GM12891 (cell line): Measurements from ENCODE around the gene C4orf50.

Experiments used
- DNase-seq: peaks from one replicate; pipeline ENCODE4 v3.0.0; 2011; ENCODE audit warnings: low spot score; ENCODE audit not compliant: insufficient read length
- FAIRE-seq: peaks from 2 replicates; lab custom pipeline; 2011; peaks lifted over from hg19 to GRCh38; lab: Jason Lieb, UNC
- PAX5 ChIP-seq: IDR thresholded peaks from 2 replicates; pipeline ENCODE4 v1.6.1; 2011; ENCODE audit warnings: low read length, moderate library complexity, mild to moderate bottlenecking; ENCODE audit not compliant: insufficient read depth, severe bottlenecking
- POLR2A ChIP-seq: IDR thresholded peaks from 2 replicates; pipeline ENCODE4 v1.6.1; 2011; ENCODE audit warnings: low read depth, low read length, control low read depth
- POLR2AphosphoS5 ChIP-seq: IDR thresholded peaks from 2 replicates; pipeline ENCODE4 v1.6.1; 2011; ENCODE audit warnings: low read depth, low read length, control low read depth
- POU2F2 ChIP-seq: IDR thresholded peaks from 2 replicates; pipeline ENCODE4 v1.6.1; 2011; ENCODE audit warnings: low read depth, mild to moderate bottlenecking, control low read depth, low read length, moderate library complexity
- SPI1 ChIP-seq: IDR thresholded peaks from 2 replicates; pipeline ENCODE4 v1.6.1; 2011; ENCODE audit warnings: low read depth, low read length, control low read depth
- TAF1 ChIP-seq: IDR thresholded peaks from 2 replicates; pipeline ENCODE4 v1.6.1; 2011; ENCODE audit warnings: low read depth, low read length, control low read depth

The C4orf50 gene

GRCh38 chr4:5988086-5988845 is 30.0 kb downstream of the C4orf50 start:
- TF ChIP-seq PAX5, result no peak
- TF ChIP-seq TAF1, result no peak
- no peak for TF ChIP-seq POLR2A
- FAIRE-seq (no peak), DNase-seq (no peak)

- DNase-seq (no peak), FAIRE-seq (no peak)
- TF ChIP-seq TAF1 (no peak), POLR2A (no peak), SPI1 (no peak), POLR2AphosphoS5 (no peak), POU2F2 (no peak), PAX5 (no peak)
Observed at GRCh38 chr4:5984843-5985242, 33.4 kb downstream of the C4orf50 start.

GRCh38 chr4:5982156-5982973 is 35.9 kb downstream of the C4orf50 start:
- TF ChIP-seq POLR2AphosphoS5, result no peak
- DNase-seq (no peak), FAIRE-seq (no peak)

- DNase-seq (no peak), FAIRE-seq (no peak)
- TF ChIP-seq TAF1, result no peak
- no peak for TF ChIP-seq POU2F2
- no peak for TF ChIP-seq POLR2AphosphoS5
- TF ChIP-seq POLR2A, result no peak
- TF ChIP-seq PAX5, result no peak
- no peak for TF ChIP-seq SPI1
Observed at GRCh38 chr4:5980436-5981155, 37.6 kb downstream of the C4orf50 start.

GRCh38 chr4:5979981-5980380 is 38.2 kb downstream of the C4orf50 start:
- TF ChIP-seq POLR2A (no peak), TAF1 (no peak), SPI1 (no peak), PAX5 (no peak), POLR2AphosphoS5 (no peak), POU2F2 (no peak)
- FAIRE-seq (no peak), DNase-seq (no peak)

GRCh38 chr4:5976921-5977320 is 41.3 kb downstream of the C4orf50 start:
- FAIRE-seq, result no peak
- TF ChIP-seq POLR2A (no peak), POLR2AphosphoS5 (no peak), SPI1 (no peak), PAX5 (no peak)
- DNase-seq, result no peak

GRCh38 chr4:5976431-5976830 is 41.8 kb downstream of the C4orf50 start:
- FAIRE-seq, result no peak

GRCh38 chr4:5974321-5974720 is 43.9 kb downstream of the C4orf50 start:
- TF ChIP-seq POU2F2, result no peak
- TF ChIP-seq SPI1, result no peak
- no peak for TF ChIP-seq POLR2A
- TF ChIP-seq TAF1, result no peak
- TF ChIP-seq PAX5, result no peak
- TF ChIP-seq POLR2AphosphoS5, result no peak
- no peak for FAIRE-seq
- DNase-seq, result no peak

More at GRCh38 chr4:5976431-5976830, 41.8 kb downstream of the C4orf50 start:
- no peak for DNase-seq
- no peak for TF ChIP-seq SPI1
- TF ChIP-seq TAF1, result no peak
- no peak for TF ChIP-seq POLR2AphosphoS5

GRCh38 chr4:5973486-5974220 is 44.6 kb downstream of the C4orf50 start:
- no peak for FAIRE-seq
- no peak for TF ChIP-seq PAX5
- TF ChIP-seq POLR2A, result no peak
- TF ChIP-seq SPI1, result no peak
- no peak for TF ChIP-seq POU2F2
- TF ChIP-seq TAF1, result no peak
- TF ChIP-seq POLR2AphosphoS5, result no peak
- no peak for DNase-seq
